LoVo (cell line): Measurements from ENCODE around the gene C1orf35.

Source experiments
- DNase-seq: peaks from one replicate; pipeline ENCODE4 v3.0.0-alpha.2; 2016; ENCODE audit warnings: low spot score

The C1orf35 gene

DNA sequence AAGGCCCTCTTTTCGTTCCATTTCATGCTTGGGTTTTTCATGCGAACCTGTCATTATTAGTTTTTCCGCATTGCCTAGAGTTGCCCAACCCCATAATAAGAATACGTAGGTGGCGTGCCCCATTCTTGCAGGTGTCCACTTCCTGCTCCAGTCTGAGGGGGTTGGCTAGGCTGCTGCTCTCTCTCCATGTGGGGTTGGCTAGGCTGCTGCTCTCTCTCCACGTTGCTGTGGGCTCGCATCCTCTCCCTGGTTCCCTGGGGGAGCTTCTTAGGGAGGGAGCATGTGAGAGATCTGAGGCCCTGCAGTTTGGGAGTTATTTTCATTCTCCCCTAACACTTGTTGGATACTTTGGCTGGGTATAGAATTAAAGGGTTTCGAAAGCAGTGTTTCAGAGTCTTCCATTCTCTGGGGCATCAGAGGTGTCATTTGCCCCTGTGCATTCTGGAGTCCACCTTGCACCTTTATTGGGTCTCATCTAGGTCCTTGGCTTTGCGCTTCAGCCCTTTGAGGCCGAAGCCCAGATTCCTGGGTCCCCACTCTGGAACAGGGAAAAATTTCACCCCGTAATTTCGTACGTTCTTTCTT is 8.6 kb downstream of the C1orf35 start:
- DNase-seq = no peak

- no peak for DNase-seq
Measured at GRCh38 chr1:228093050-228093906, 9.8 kb downstream of the C1orf35 start.

GRCh38 chr1:228092342-228093049 is 10.6 kb downstream of the C1orf35 start:
- no peak for DNase-seq

DNA sequence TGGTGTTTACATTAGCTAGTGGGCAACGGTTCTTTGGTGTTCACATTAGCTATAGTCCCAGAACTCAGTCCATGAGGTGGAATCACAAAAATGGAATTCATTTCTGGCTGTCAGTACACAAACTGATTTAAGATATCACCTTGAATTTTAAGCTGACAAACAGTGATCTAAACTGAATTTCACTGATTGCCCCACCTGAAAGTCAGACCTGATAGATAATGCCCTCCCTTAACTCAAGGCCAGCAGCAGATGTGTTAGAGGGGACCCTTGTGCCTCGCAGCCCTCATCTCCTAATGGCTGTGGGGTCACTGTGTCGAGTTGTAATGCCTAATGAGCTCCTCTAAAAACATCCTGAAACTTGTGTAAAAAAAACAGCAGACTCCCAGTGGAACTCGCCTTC is 12.0 kb downstream of the C1orf35 start:
- DNase-seq = no peak

GRCh38 chr1:228090613-228091081 is 12.5 kb downstream of the C1orf35 start:
- no peak for DNase-seq

GRCh38 chr1:228089519-228090380 is 13.4 kb downstream of the C1orf35 start:
- no peak for DNase-seq

DNA sequence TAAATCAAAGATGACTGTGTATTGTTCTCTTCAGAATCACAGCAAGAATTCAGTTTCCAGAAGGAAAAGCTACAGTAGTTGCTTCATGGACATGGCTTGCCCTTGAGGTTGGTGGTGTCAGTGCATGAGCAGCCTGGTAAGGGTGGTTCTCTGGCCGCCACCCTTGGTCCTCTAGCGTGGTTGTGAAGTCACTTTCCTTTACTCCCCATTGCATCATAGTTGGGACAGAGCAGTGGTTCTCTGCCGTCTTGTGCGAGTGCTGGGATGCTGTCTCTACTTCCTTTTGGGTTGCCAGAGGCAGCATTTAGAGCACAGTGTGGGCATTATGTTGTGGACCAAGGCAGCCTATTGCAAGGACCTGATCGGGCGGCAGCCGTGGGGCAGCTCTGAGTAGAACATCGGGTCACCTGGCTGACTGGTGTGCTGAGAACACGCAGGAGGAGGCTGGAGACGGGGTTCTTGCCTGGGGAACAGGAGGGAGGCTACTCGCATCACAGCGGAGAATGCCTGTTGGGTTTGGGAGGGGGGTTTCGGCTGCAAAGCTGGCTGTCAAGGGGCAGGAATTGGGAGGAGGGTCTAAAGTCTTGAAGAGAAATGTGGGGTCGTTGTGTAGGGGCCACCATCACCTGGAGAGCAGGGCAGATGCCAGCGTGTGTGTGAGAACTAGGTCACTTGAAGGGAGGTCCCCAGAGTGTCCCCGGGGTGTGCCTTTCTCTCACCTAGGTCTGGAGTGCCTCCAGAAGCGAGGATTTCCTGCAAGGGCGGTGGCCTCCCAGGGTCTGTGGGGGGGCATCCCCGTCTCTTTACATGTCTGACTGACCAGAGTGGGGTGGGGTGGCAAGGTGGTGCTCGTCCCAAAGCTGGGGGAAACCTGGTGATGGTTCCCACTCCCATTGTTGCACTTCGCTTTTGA is 14.3 kb downstream of the C1orf35 start:
- no peak for DNase-seq

DNA sequence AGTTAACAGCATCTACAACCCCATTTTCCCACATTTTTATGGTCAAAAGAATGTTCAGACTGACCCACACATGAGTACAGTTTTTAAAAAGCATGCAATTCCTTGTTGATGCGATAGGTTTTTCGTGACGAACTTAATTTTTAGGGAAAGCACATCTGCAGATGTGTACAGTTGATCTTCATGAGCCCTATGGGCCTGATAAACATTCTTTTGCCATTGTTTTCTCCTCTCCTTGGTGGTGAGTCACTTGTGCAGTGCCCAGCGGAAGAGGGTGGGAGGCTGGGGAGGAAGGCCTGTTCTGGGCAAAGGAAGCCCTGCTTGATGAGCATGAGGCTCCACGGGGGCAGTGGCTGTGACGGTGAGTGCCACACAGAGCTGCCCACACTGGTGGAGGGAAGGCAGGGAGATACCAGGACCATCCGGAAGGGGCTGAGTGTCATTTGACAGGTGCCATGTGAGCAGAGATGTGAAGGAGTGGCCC is 15.3 kb downstream of the C1orf35 start:
- no peak for DNase-seq

DNA sequence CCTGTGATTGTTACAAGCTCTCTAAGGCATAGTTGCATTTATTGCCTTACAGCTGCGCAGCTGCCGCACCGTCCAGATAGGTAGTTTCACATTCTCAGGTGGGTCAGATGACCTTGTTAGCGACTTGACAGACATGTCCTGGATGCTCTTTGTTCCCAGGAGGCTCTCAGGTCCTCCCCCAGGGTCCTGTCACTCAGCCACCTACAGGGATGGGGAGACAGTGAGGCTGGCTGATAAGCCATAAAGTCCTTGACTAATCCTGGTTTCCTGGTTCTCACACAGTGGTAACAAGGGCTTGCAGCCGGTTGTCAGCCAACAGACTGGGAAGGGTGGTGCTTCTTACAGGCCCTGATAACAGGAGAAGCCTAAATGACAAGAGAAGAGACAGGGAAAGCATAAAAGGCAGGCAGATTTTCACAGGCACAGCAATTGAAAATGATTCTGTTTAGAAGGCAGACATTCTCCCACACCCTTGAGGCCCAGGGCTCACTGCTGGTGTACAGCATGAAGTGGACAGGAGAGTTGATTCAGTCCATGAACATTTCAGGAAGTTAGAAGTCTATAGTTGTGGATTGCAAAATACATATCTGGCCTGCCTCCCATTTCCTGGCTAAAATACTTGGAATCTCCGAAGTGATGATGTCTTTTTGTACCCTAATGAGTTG is 17.7 kb downstream of the C1orf35 start:
- no peak for DNase-seq

DNA sequence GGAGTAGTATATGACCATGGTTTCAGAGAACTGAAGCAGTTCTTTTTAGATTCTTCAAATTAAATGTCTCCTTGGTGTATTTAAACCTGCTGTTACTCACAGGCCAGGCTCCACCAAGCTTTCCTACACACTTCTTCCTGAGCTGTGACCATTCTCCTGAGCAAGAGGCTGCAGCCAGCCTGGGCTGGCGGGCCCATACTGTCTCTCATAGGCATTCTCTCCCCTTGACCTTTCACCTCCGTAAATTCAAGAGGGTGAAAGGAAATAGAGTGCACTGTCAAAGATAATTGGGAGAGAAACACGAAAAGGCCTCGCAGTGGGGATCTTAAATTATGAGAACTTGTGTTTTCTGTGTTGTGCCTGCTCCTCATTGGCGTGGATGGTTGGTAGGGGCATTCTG is 18.3 kb downstream of the C1orf35 start:
- DNase-seq = no peak

DNA sequence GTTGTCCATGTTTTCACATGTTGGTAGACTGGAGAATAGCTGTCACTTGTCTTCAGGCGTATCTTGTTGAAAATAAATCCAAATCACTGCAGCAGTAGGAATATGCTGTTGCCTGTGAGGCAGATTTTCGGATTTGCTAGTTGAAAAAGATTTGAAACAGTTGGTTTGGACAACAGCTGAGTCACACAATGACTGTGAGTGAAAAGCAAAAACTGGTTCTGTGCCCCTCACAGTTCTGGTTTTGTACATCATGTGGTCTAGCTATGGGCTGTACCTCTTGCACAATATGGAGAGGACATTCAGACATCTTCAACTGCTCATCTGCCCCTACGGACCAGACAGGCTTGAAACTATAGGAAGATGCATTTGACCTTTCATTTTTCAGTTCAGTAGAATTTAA is 18.8 kb downstream of the C1orf35 start:
- no peak for DNase-seq

GRCh38 chr1:228083871-228084278 is 19.2 kb downstream of the C1orf35 start:
- DNase-seq = no peak

- no peak for DNase-seq
Measured at GRCh38 chr1:228082918-228083870, 19.9 kb downstream of the C1orf35 start.

- DNase-seq = peak; percentile 94
Measured at GRCh38 chr1:228082214-228082917, 20.8 kb downstream of the C1orf35 start, which contains the start of gene ARF1. Gene ARF1, plus strand, starts transcription at chr1:228082708. Its CDS starts 14,407 bp downstream, at chr1:228097115.

GRCh38 chr1:228081578-228082213 is 21.4 kb downstream of the C1orf35 start:
- no peak for DNase-seq

GRCh38 chr1:228081144-228081543 is 22.0 kb downstream of the C1orf35 start:
- DNase-seq = no peak

DNA sequence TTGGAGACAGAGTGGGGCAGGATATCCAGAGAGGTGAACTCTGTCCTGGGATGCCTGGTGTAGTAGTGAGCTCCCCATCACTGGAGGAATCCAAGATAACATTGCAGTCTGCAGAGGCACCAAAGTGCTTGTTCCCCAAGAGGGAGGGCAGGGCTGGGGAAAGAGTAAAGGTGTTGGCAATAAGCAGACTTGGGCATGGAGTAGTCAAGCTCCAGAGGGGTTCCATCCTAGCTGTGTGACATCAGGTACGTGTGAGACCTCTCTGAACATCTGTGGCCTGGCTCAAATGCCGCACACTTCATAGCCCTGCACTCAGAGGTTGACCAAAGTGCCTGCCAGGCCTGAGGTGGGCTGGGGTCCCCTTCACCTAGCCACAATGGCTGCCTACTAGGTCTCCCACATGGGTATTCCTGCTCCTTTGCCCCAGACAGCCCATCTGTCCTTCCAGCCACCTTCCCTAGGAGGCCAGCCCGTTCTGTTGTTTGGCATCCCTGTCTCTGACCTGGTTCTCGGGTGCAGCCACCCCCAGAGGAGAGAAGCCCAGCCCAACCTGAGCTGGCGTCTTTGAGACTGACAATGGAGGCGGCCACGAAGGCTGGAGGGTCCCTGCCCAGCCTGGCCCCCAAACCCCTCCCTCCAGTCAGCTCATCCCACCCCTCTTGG is 23.4 kb downstream of the C1orf35 start:
- no peak for DNase-seq
